Muscle of leg (tissue), 11 donors: ENCODE measurements around the gene PFKFB4. TPM values are rescaled to one million over a fixed set of nuclear protein-coding genes. Genes with fewer than 3 reads are reported as not detected.
A peak's percentile ranks its signal among the peaks of the same experiment; 100 is the strongest.

Source experiments
- DNase-seq: peaks from one replicate; pipeline ENCODE4 v3.0.0; 2013
- H3K27ac ChIP-seq: one replicate; pipeline ENCODE4 v1.5.1; 2013; ENCODE audit warnings: mild to moderate bottlenecking, low read length, control low read depth
- H3K27me3 ChIP-seq: one replicate; pipeline ENCODE4 v1.6.1; 2013; ENCODE audit warnings: low read length; ENCODE audit not compliant: control insufficient read depth, insufficient read depth
- H3K36me3 ChIP-seq: one replicate; pipeline ENCODE4 v1.6.1; 2013; ENCODE audit warnings: low read length; ENCODE audit not compliant: control insufficient read depth, insufficient read depth
- H3K4me1 ChIP-seq: one replicate; pipeline ENCODE4 v1.6.1; 2013; ENCODE audit warnings: low read length; ENCODE audit not compliant: control insufficient read depth, insufficient read depth
- H3K4me3 ChIP-seq: one replicate; pipeline ENCODE4 v1.5.1; 2013; ENCODE audit warnings: low read length, control low read depth
- H3K9me3 ChIP-seq: replicated peaks from 2 replicates; pipeline ENCODE4 v1.6.1; 2013; ENCODE audit warnings: low read depth, low read length; ENCODE audit not compliant: control insufficient read depth
- WGBS: methylation state at CpG from one replicate; pipeline ENCODE4 v1.1.5; 2013; ENCODE audit warnings: missing lambda C conversion rate; ENCODE audit not compliant: insufficient coverage; 5-methylcytosine and 5-hydroxymethylcytosine counted together
- polyA plus RNA-seq, 8 donors: library from polyadenylated mRNA; unstranded; fragments of 120-200 nt; gene quantifications; one replicate each; pipeline versions ENCODE4 v1.2.1 to v1.2.3, GENCODE V29; 2013; ENCODE audit warnings: inconsistent platforms in 1 of 8, low replicate concordance in 1 of 8; ENCODE audit not compliant: insufficient read length in 8 of 8, insufficient read depth in 1 of 8
- total RNA-seq: library from RNA; stranded (reverse); fragments of 120-200 nt; gene quantifications from one replicate; pipeline ENCODE4 v1.2.4, GENCODE V29; 2013

PFKFB4 gene
- total and polyA plus RNA-seq, 9 donors, result 3.7 to 5.9 (median 4.8) TPM

DNA sequence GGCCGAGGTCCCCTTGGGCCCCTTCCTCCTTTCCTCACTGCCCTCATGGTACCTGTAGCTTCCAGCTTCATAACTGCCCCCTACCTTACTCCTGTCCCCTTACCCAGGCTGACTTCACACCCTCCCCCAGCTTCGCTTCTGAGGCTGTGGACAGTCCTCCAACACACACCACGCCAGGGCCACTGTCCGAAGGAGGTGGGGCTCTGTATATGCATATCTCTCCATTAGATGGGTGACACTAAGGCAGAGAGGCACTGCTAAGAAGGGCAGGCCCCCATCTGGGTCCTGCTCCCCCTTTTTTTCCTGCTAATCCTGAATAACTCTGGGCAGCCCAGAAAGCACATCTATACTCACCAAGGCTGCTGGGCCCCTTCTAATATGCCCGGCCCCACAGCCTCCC is 39.6 kb upstream of the PFKFB4 start:
- no peak overlapping the region for H3K27ac ChIP-seq
- peaks cover 30% of the 10 kb centered on the region for H3K27me3 ChIP-seq
- no peak for DNase-seq
- WGBS, result 53% methylated on average over 4 of the region's 5 CpGs
- peaks cover 42% of the 10 kb centered on the region for H3K36me3 ChIP-seq
- no peaks in the 10 kb centered on the region for H3K9me3 ChIP-seq
- no peak overlapping the region for H3K4me3 ChIP-seq
- H3K4me1 ChIP-seq, result peaks cover 45% of the 10 kb centered on the region

DNA sequence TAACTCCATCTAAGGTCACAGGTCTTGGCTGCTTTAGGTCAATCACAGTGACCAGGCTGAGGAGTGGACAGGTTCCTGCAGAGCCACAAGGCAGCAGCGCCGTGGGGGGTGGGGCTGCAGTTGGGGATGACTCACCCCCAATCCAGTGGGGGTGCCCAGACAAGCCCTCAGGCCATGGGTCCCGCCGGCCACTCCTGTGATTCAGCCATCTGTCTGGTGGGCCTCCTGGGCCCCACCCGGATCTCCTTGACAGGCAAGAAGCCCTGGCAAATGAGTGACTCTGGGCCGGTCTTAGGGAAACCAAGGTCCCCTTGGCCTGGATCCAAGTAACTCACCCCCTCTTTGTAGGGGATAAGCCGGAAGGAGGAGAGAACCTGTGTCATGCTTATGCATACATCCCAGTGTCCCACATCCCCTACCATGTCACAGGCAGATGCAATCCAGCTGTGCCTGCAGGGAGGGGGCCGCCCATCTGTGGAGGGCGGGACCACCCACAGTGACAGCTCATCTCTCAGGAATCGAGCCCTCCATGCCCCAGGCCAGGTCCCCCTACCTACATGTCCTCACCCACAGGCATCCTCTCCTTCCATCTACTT is 39.0 kb upstream of the PFKFB4 start:
- Histone ChIP-seq H3K4me3 (no peak overlapping the region), H3K9me3 (no peaks in the 10 kb centered on the region), H3K27me3 (peaks cover 30% of the 10 kb centered on the region), H3K27ac (no peak overlapping the region), H3K4me1 (peaks cover 45% of the 10 kb centered on the region), H3K36me3 (peaks cover 37% of the 10 kb centered on the region)
- DNase-seq, result peak; percentile 35
- whole genome bisulfite sequencing, result 18% methylated on average over 7 of the region's 10 CpGs

DNA sequence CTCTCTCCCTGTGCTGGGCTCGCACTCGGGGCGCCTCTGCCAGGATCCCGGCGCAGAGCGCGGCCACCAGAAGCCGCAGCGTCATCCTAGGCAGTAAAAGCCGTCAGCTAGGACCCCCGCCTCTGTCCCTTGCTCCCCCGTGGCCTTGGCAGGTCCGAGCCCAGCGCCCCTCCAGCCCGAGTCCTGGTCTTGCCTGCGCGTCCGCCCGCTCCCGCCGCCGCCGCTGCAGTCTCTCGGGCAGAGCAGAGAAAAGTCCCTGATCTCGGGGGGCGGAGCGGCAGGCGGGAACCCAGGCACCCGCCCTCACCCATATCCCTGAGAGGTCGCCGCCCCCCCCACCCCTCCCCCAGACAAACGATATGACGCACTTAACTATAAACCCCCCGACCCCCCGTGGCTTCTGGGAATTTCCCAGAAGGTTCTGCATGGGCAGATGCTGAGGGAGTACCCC is 38.5 kb upstream of the PFKFB4 start, which contains the start of gene COL7A1:
Gene COL7A1 (minus strand): TSS at position 255 of the 451 bp plus-strand sequence. CDS start 170 bp downstream, at position 85.
- peaks cover 31% of the 10 kb centered on the region for H3K36me3 ChIP-seq
- H3K4me1 ChIP-seq, result peaks cover 45% of the 10 kb centered on the region
- H3K27ac ChIP-seq, result no peak within 1 kb of the TSS
- H3K9me3 ChIP-seq, result no peaks in the 10 kb centered on the region
- DNase-seq, result no peak
- WGBS, result 2% methylated on average over 29 of the region's 35 CpGs
- peaks cover 31% of the 10 kb centered on the region for H3K27me3 ChIP-seq
- H3K4me3 ChIP-seq, result peak within 1 kb of the TSS; percentile 30

DNA sequence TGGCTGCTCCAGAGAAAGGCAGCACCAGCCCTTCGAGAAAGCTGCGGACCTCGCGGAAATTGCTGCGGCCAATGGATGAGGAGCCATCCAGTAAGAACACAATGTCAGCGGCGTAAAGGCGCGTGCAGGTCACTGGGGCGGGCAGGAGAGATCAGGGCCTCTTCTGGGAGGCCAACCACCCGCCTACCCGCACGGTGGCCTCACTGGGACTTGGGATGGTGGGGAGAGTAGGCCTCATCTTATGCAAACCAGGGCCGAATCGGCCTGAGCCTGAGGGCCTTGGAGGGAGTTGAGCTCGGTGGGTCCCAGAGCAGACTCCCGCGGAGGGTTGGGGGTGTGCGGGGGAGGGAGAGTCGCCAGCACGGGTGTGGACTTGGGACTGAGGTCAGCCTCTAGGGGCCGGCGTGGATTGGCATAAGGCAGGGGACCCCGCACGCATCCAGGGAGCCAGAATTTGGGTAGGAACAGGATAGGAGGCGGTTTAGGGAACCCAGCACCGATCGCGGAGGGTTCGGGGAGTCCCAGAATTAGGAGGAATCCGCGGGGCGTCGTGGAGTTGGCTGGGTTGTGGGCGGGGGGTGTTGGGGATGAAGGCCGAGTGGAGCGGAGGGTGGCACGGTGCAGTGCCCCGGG is 37.9 kb upstream of the PFKFB4 start:
- Histone ChIP-seq H3K9me3 (no peaks in the 10 kb centered on the region), H3K27me3 (peaks cover 35% of the 10 kb centered on the region), H3K27ac (no peak overlapping the region), H3K36me3 (peaks cover 26% of the 10 kb centered on the region), H3K4me3 (peak overlapping the region; percentile 30), H3K4me1 (peaks cover 43% of the 10 kb centered on the region)
- WGBS, result 25% methylated on average over 39 of the region's 39 CpGs
- DNase-seq, result no peak

DNA sequence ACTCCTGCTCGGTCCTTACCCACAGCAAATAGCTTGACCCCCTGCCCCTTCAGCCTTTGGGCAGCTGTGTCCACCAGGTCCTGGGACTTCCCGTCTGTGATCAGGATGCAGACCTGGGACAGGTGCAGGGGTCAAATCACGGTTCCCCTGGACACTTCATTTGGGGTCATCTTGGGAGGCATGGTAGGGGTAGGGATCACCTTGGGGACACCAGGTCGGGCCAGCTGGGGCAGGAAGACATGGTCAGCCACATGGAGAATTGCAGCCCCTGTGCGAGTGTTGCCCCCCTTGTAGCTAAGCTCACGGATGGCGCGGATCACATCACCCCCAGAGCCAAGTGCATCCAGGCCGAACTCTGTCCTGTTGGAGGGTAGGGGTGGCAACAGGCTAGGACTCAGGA is 36.7 kb upstream of the PFKFB4 start:
- 83% methylated on average over 5 of the region's 9 CpGs for WGBS

GRCh38 chr3:48592519-48593087 is 36.0 kb upstream of the PFKFB4 start:
- peaks cover 24% of the 10 kb centered on the region for H3K4me1 ChIP-seq
- peaks cover 6% of the 10 kb centered on the region for H3K36me3 ChIP-seq
- H3K27ac ChIP-seq, result no peak overlapping the region
- H3K4me3 ChIP-seq, result no peak overlapping the region
- DNase-seq, result no peak
- H3K9me3 ChIP-seq, result no peaks in the 10 kb centered on the region
- H3K27me3 ChIP-seq, result peaks cover 38% of the 10 kb centered on the region
- 88% methylated on average over 20 of the region's 21 CpGs for WGBS

More for the DNA sequence above, 36.7 kb upstream of the PFKFB4 start:
- H3K36me3 ChIP-seq, result peaks cover 14% of the 10 kb centered on the region
- H3K27ac ChIP-seq, result no peak overlapping the region
- H3K4me3 ChIP-seq, result no peak overlapping the region
- no peaks in the 10 kb centered on the region for H3K9me3 ChIP-seq
- peaks cover 38% of the 10 kb centered on the region for H3K27me3 ChIP-seq
- peaks cover 31% of the 10 kb centered on the region for H3K4me1 ChIP-seq
- no peak for DNase-seq

- WGBS, result 89% methylated on average over 16 of the region's 22 CpGs
- Histone ChIP-seq H3K9me3 (no peaks in the 10 kb centered on the region), H3K36me3 (peaks cover under 1% of the 10 kb centered on the region)
Measured at GRCh38 chr3:48591886-48592518, 35.4 kb upstream of the PFKFB4 start.

GRCh38 chr3:48591436-48591835 is 34.8 kb upstream of the PFKFB4 start:
- 88% methylated on average over 14 of the region's 14 CpGs for WGBS
- peaks cover 38% of the 10 kb centered on the region for H3K27me3 ChIP-seq

More at GRCh38 chr3:48591886-48592518, 35.4 kb upstream of the PFKFB4 start:
- H3K4me1 ChIP-seq, result peaks cover 19% of the 10 kb centered on the region
- H3K27me3 ChIP-seq, result peaks cover 38% of the 10 kb centered on the region
- H3K4me3 ChIP-seq, result no peak overlapping the region
- DNase-seq, result no peak
- H3K27ac ChIP-seq, result no peak overlapping the region

DNA sequence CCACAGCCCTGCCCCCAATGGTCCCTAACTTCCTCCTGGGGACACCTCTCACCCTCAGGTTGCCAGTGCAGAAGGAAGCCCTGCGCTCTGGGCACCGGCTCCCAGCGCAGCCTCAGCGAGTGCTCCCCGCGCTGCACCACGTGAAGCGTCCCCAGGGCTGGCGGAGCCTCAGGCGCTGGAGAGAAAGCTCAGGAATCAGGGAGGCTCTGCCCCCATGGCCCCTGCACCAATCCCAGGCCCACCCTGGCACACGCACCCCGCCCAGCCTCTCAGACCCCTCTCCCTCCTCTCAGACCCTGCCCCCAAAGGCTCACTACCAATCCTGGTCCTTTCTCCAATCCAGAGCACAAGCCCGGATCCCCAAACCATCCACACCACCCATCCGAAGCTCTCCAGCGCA is 31.6 kb upstream of the PFKFB4 start:
- H3K4me3 ChIP-seq, result no peak overlapping the region
- WGBS, result 44% methylated on average over 15 of the region's 15 CpGs
- H3K9me3 ChIP-seq, result no peaks in the 10 kb centered on the region
- no peak for DNase-seq
- H3K4me1 ChIP-seq, result no peaks in the 10 kb centered on the region
- no peaks in the 10 kb centered on the region for H3K36me3 ChIP-seq
- no peak overlapping the region for H3K27ac ChIP-seq
- peaks cover 11% of the 10 kb centered on the region for H3K27me3 ChIP-seq

More at GRCh38 chr3:48591436-48591835, 34.8 kb upstream of the PFKFB4 start:
- H3K9me3 ChIP-seq, result no peaks in the 10 kb centered on the region
- H3K4me3 ChIP-seq, result no peak overlapping the region
- no peak for DNase-seq
- H3K27ac ChIP-seq, result no peak overlapping the region
- H3K4me1 ChIP-seq, result peaks cover 17% of the 10 kb centered on the region
- no peaks in the 10 kb centered on the region for H3K36me3 ChIP-seq

GRCh38 chr3:48587686-48588085 is 31.1 kb upstream of the PFKFB4 start:
- Histone ChIP-seq H3K27me3 (peaks cover 8% of the 10 kb centered on the region), H3K4me3 (no peak overlapping the region)
- WGBS, result 77% methylated on average over 8 of the region's 11 CpGs

More at GRCh38 chr3:48587686-48588085, 31.1 kb upstream of the PFKFB4 start:
- Histone ChIP-seq H3K4me1 (no peaks in the 10 kb centered on the region), H3K36me3 (no peaks in the 10 kb centered on the region), H3K9me3 (no peaks in the 10 kb centered on the region), H3K27ac (no peak overlapping the region)
- no peak for DNase-seq
